K562 (cell line): ENCODE results near the gene FSTL3. TPM values are rescaled to one million over a fixed set of nuclear protein-coding genes. Genes with fewer than 3 reads are reported as not detected.

Source experiments
- ATF1 ChIP-seq, 2 experiments: fragments of 450-650 bp in 1 of 2; IDR thresholded peaks; 2 replicates each; pipeline ENCODE4 v1.6.1; 2016; ENCODE audit warnings: missing compliant biosample characterization in 1 of 2, missing genetic modification characterization in 1 of 2
- CXXC5 ChIP-seq: fragments of 250-450 bp; sonication (Bioruptor Pico); IDR thresholded peaks from 2 replicates; pipeline ENCODE4 v1.8.0; 2022; ENCODE audit warnings: inconsistent platforms, mild to moderate bottlenecking, moderate library complexity
- EZH2 ChIP-seq: IDR thresholded peaks from 2 replicates; pipeline ENCODE4 v1.6.1; 2012; ENCODE audit warnings: low read depth, mild to moderate bottlenecking, inconsistent platforms, low read length, borderline replicate concordance
- NELFE ChIP-seq: IDR thresholded peaks from 2 replicates; pipeline ENCODE4 v1.6.1; 2011; ENCODE audit warnings: mild to moderate bottlenecking; ENCODE audit not compliant: insufficient read depth, insufficient read length
- PHF8 ChIP-seq: fragments of 200-600 bp; sonication (generic); IDR thresholded peaks from 2 replicates; pipeline ENCODE4 v1.6.1; 2012; ENCODE audit warnings: mixed run types, mild to moderate bottlenecking, inconsistent platforms, low read length, moderate library complexity, borderline replicate concordance
- polyA plus RNA-seq, 8 experiments: library from polyadenylated mRNA; depleted of rRNA in 4 of 8; stranded (reverse) in 5 of 8; unstranded in 3 of 8; fragments of >200 nt; fragmentation: Nextera tagmentation in 2 of 8; fragmentation: Illumina TruSeq in 1 of 8; extraction: Ambion mirVana in 2 of 8; extraction: Trizol in 1 of 8; gene quantifications; 2 replicates each; pipeline versions ENCODE4 v1.2.1 to v1.2.3, GENCODE V29; 2011 to 2014; ENCODE audit warnings: inconsistent platforms in 1 of 8, missing spikeins in 1 of 8
- total RNA-seq, 7 experiments: library from RNA; depleted of rRNA in 6 of 7; stranded (reverse); fragments of >200 nt in 6 of 7; fragmentation: Illumina TruSeq in 2 of 7; extraction: Trizol in 2 of 7; gene quantifications; 2 replicates each; pipeline versions ENCODE4 v1.2.1 to v1.2.3, GENCODE V29; 2011 to 2021; ENCODE audit warnings: low replicate concordance in 1 of 7
- TF ChIP-seq, protein P1 (sequence below): fragments of 200-800 bp; sonication (Bioruptor generic); IDR thresholded peaks from 2 replicates; pipeline ENCODE4 v1.6.1; 2016; ENCODE audit warnings: missing genetic modification characterization, missing compliant biosample characterization
- TF ChIP-seq, protein P2 (sequence below), 2 experiments: fragments of 450-650 bp; formaldehyde crosslinking in 1 of 2; IDR thresholded peaks; 2 replicates each; pipeline versions ENCODE4 v1.4.0 to v1.6.1; 2014 to 2020; ENCODE audit warnings: mild to moderate bottlenecking in 2 of 2, borderline replicate concordance in 1 of 2, low read depth in 1 of 2
- TF ChIP-seq, protein P3 (sequence below): sonication (generic); formaldehyde crosslinking; IDR thresholded peaks from 2 replicates; pipeline ENCODE4 v1.8.1; 2023; ENCODE audit warnings: mild to moderate bottlenecking, missing genetic modification reagents

FSTL3 gene
- total and polyA plus RNA-seq, 9 of the 15 experiments (the other 6 are each of a cell fraction or from before 2014, with no cell fraction given): 0.35 to 6.8 (median 4.2) TPM; not detected in 1

DNA sequence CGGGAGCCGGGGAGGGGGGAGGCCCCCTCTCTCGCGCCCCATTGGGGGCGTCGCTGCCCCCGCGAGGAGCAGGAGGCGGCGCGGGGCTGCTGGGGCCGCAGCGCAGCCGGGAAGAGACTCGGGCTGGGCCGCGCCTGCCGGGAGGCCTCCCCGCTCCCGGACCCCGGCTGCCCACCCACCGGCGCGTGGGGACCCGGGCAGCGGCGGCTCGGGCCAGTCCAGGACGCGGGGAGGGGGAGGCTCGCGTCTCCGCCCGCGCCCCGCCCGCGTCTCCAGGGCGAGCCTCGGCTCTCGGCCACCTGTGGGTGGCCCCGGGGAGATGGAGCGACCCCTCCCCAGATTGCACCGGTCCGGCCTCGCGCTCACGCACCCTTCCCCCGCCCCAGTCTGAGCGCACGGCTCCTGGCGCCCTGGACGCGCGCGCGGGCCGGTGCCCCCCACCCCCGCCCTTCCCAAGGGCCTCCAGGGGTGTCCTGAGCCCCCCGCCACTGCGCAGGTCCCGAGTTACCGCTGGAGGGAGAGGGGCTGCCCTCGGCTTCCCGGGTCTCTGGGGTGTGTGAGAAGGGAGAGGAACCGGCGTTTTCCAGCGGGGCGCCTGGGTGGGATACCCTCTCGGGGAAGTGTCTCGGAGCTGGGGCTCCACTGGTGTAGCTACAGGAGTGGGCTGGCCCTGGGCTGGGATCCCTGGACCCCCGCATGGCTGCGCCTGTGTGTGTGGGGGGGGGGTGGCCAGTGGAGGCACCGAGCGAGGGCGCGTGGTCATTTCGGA is 33.2 kb downstream of the FSTL3 start (continued):
- TF ChIP-seq, protein P1, sequence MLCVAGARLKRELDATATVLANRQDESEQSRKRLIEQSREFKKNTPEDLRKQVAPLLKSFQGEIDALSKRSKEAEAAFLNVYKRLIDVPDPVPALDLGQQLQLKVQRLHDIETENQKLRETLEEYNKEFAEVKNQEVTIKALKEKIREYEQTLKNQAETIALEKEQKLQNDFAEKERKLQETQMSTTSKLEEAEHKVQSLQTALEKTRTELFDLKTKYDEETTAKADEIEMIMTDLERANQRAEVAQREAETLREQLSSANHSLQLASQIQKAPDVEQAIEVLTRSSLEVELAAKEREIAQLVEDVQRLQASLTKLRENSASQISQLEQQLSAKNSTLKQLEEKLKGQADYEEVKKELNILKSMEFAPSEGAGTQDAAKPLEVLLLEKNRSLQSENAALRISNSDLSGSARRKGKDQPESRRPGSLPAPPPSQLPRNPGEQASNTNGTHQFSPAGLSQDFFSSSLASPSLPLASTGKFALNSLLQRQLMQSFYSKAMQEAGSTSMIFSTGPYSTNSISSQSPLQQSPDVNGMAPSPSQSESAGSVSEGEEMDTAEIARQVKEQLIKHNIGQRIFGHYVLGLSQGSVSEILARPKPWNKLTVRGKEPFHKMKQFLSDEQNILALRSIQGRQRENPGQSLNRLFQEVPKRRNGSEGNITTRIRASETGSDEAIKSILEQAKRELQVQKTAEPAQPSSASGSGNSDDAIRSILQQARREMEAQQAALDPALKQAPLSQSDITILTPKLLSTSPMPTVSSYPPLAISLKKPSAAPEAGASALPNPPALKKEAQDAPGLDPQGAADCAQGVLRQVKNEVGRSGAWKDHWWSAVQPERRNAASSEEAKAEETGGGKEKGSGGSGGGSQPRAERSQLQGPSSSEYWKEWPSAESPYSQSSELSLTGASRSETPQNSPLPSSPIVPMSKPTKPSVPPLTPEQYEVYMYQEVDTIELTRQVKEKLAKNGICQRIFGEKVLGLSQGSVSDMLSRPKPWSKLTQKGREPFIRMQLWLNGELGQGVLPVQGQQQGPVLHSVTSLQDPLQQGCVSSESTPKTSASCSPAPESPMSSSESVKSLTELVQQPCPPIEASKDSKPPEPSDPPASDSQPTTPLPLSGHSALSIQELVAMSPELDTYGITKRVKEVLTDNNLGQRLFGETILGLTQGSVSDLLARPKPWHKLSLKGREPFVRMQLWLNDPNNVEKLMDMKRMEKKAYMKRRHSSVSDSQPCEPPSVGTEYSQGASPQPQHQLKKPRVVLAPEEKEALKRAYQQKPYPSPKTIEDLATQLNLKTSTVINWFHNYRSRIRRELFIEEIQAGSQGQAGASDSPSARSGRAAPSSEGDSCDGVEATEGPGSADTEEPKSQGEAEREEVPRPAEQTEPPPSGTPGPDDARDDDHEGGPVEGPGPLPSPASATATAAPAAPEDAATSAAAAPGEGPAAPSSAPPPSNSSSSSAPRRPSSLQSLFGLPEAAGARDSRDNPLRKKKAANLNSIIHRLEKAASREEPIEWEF (CRISPR knock-in tag): no peak
- TF ChIP-seq PHF8: no peak
- TF ChIP-seq, protein P2, sequence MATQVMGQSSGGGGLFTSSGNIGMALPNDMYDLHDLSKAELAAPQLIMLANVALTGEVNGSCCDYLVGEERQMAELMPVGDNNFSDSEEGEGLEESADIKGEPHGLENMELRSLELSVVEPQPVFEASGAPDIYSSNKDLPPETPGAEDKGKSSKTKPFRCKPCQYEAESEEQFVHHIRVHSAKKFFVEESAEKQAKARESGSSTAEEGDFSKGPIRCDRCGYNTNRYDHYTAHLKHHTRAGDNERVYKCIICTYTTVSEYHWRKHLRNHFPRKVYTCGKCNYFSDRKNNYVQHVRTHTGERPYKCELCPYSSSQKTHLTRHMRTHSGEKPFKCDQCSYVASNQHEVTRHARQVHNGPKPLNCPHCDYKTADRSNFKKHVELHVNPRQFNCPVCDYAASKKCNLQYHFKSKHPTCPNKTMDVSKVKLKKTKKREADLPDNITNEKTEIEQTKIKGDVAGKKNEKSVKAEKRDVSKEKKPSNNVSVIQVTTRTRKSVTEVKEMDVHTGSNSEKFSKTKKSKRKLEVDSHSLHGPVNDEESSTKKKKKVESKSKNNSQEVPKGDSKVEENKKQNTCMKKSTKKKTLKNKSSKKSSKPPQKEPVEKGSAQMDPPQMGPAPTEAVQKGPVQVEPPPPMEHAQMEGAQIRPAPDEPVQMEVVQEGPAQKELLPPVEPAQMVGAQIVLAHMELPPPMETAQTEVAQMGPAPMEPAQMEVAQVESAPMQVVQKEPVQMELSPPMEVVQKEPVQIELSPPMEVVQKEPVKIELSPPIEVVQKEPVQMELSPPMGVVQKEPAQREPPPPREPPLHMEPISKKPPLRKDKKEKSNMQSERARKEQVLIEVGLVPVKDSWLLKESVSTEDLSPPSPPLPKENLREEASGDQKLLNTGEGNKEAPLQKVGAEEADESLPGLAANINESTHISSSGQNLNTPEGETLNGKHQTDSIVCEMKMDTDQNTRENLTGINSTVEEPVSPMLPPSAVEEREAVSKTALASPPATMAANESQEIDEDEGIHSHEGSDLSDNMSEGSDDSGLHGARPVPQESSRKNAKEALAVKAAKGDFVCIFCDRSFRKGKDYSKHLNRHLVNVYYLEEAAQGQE (IDR thresholded peaks at IDR 0.05; ENCODE audit: borderline replicate concordance): peak; percentile 42; the same call in 1 of the 2 replicates
- TF ChIP-seq, protein P2 (CRISPR knock-in tag; IDR thresholded peaks at IDR 0.05; ENCODE audit: low read depth): no peak
- peak; percentile 36; the same call in 1 of the 2 replicates for TF ChIP-seq CXXC5
- no peak for TF ChIP-seq EZH2
- no peak for TF ChIP-seq NELFE
- no peak for TF ChIP-seq ATF1 (CRISPR knock-in tag; IDR thresholded peaks at IDR 0.05)
- no peak for TF ChIP-seq ATF1 (tag; IDR thresholded peaks at IDR 0.05)
- TF ChIP-seq, protein P3, sequence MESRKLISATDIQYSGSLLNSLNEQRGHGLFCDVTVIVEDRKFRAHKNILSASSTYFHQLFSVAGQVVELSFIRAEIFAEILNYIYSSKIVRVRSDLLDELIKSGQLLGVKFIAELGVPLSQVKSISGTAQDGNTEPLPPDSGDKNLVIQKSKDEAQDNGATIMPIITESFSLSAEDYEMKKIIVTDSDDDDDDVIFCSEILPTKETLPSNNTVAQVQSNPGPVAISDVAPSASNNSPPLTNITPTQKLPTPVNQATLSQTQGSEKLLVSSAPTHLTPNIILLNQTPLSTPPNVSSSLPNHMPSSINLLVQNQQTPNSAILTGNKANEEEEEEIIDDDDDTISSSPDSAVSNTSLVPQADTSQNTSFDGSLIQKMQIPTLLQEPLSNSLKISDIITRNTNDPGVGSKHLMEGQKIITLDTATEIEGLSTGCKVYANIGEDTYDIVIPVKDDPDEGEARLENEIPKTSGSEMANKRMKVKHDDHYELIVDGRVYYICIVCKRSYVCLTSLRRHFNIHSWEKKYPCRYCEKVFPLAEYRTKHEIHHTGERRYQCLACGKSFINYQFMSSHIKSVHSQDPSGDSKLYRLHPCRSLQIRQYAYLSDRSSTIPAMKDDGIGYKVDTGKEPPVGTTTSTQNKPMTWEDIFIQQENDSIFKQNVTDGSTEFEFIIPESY (CRISPR knock-in tag): peak; percentile 21; the same call in 1 of the 2 replicates
